NCI-H345 treated with DMSO at 0.1 percent for 48 hours (cell line): ENCODE measurements around the gene ABHD11.
"Not testable (repeated sequence)": the region's sequence is repeated elsewhere in the genome, so short reads cannot be mapped to it uniquely, and the experiment has no call there.

Experiments
- DNase-seq: peaks from one replicate; lab custom pipeline; 2025; ENCODE audit not compliant: unreplicated experiment; lab: John Stamatoyannopoulos, UW

Gene ABHD11, protein sequence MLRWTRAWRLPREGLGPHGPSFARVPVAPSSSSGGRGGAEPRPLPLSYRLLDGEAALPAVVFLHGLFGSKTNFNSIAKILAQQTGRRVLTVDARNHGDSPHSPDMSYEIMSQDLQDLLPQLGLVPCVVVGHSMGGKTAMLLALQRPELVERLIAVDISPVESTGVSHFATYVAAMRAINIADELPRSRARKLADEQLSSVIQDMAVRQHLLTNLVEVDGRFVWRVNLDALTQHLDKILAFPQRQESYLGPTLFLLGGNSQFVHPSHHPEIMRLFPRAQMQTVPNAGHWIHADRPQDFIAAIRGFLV

DNA sequence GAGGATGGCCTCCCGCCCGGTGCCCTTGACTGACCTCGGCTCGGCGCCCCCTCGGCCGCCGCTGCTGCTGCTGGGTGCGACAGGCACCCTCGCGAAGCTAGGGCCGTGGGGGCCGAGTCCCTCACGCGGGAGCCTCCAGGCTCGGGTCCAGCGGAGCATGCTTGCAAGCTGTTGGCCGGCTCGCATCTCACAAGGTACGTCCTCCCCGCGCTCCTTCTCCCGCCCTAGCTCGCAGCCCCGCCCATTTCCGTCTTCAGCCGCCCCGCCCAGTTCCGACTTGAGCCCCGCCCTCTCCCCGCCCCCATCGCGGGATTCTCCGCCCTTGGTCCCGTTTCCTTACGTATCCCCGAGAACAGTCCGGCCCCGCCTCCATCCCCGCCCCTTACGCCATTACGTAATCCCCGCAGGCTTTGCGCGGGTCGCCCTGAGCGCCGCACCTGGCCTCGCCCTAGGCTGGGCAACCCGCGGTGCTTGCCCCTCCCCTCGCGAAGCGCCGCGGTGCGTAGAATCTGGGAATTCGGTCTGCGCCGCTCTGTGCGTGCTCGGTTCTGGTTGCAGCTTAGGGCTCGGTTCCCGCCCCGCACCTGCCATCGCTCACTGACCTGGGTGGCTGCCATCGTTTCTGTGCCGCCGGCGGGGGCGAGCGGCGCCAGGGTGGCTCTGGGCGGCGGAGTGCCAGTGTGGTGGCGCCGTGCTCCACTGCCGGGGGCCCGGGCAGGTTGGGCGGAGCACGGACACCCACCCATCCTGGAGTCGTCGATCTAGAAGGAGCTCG, at the start of gene ABHD11:
ABHD11 (minus strand) TSS at position 191 of the 775 bp plus-strand sequence; CDS start at position 159, 32 bp downstream.
- DNase-seq, result peak; percentile 94

DNA sequence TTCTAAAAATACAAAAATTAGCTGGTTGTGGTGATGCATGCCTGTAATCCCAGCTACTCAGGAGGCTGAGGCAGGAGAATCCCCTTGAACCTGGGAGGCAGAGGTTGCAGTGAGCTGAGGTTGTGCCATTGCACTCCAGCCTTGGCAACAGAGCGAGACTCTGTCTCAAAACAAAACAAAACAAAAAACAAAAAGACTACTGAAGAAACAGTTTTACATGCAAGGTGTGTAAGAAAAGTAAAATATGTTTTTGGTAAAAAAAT, 49.1 kb upstream of the ABHD11 start:
- not testable (repeated sequence) for DNase-seq

DNA sequence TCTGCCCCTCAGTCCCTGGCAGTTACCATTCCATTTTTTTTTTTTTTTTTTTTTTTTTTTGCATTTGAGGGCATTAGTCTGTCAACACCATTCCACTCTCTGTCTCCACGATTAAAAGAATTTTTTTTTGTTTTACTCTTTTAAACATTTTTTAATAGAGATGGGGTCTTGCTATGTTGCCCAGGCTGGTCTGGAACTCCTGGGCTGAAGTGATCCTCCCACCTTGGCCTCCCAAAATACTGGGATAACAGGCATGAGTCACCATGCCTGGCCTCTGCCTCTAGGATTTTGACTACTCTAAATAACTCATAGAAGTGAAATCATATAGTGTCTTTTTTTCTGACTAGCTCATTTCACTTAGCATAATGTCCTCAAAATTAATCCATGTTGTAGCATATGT, 48.0 kb upstream of the ABHD11 start:
- DNase-seq, result no peak

DNA sequence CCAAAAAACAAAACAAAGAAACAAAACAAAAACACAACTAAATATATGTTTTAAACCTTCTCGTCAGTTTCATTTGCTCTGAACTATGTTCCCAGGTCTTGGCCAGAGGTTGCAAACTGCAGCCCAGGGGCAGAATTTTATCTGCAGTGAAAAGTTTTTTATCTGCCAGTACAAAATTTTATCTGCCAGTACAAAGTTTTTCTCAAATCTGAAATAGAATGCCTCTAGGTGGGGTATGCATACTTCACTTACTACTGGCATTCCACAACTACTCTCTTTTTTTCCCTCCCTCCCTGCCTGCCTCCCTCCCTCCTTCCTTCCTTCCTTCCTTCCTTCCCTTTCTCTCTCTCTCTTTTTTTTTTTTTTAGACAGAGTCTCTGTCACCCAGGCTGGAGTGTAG, 40.9 kb upstream of the ABHD11 start:
- no peak for DNase-seq

DNA sequence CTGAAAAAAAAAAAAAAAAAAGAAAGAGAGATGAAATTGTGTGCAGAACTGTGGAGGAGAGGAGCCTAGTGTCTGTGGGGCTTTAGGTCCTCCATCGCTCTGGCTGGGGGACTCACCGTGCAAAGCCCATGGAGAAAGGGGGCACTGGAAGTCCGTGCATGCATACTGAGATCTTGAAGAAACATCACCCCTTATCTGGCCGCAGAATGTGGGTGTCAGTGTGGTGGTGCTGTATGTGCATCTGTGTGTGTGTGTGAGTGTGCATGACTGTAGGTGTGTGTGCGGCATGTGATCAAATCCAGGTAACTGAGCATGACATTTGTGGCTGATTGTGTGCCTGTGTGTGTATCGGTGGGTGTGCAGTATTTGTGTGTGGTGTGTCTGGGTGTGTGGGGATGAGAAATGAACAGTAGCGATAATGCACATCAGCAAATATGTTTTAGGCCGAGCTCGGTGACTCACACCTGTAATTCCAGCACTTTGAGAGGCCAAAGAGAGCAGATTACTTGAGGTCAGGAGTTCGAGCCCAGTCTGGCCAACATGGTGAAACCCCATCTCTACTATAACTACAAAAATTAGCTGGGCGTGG, 40.3 kb upstream of the ABHD11 start:
- no peak for DNase-seq

DNA sequence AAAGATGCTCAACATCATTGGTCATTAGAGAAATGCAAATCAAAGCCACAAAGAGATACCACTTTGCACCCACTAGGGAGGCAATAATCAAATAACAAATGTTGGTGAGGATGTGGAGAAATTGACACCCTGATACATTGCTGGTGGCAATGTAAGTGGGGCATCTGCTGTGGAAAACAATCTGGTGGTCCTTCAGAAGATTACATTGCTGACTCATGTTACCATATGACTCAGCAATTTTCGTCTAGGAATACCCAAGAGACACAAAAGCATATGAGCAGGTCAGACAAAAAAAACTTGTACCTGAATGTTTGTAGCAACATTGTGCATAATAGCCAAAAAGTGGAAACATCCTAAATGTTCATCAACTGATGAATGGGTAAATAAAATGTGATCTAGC, 36.3 kb upstream of the ABHD11 start:
- DNase-seq, result no peak

DNA sequence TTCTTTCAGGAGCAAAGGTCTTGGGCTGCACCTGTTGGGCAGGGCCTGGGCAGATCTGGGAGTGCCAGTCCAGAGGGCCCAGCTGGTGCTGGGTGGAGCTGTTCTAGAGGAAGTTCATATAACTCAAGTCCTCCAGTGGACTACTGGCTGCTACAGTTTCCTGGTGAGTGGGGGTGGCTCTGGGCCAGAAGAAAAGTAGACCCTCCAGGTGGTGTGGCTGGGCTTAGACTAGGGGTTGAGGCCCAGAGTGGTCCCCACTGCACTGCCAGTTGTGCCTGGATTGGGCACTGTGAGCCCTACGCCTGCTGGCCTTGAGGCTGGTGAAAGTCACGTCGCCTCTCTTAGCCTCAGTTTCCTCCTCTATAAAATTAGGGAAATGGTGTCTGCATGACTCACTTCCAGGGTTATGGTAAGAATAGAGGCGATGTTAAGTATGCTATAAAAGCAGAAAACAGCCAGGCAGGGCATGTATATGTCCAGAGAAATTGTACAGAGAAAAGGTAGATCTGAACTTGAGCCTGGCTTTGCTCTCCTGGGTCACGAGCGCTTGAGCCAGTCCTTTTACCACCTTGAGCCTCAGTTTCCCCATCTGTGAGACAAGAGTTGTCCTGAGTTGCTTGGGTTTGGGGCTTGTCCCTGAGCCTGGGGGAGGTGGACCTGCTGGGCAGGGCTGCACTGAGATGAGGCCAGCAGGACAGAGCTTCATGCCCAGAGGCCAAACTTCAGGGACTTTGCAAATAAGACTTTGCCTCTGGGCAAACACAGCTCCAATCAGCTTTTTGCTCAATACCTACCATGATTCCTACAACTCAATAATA, 35.3 kb upstream of the ABHD11 start:
- DNase-seq, result no peak

DNA sequence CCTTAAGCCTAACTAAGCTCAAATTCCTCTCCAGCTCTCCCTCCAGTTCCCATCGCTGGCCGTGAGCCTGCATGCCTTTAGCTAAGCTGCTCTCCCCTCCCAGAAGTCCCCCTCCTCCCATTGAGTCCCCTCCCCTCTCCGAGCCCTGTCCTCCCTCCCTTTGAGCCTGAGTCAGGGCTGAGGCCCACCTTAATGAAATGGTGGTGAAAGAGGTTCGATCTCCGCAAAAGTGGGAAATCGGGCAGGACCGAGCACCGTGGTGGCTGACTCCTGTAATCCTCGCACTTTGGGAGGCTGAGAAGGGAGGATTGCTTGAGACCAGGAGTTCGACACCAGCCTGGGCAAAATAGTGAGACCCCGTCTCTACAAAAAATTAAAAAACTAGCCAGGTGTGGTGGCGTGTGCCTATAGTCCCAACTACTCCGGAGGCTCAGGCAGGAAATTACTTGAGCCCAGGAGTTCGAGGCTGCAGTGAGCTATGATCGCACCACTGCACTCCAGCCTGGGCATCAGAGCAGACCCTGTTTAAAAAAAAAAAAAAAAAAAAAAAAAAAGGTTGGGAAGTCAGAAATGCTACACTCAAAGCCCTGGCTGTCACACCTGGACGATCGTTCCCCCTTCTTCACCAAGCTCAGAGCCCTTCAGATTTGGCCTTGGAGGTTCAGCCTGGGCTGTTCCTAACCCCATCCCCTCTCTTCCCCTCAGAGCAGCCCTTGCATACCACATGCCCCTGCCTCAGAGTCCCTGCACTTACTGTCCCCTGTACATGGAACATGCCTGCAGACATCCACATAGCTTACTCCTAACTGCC, 32.5 kb upstream of the ABHD11 start:
- DNase-seq, result no peak

DNA sequence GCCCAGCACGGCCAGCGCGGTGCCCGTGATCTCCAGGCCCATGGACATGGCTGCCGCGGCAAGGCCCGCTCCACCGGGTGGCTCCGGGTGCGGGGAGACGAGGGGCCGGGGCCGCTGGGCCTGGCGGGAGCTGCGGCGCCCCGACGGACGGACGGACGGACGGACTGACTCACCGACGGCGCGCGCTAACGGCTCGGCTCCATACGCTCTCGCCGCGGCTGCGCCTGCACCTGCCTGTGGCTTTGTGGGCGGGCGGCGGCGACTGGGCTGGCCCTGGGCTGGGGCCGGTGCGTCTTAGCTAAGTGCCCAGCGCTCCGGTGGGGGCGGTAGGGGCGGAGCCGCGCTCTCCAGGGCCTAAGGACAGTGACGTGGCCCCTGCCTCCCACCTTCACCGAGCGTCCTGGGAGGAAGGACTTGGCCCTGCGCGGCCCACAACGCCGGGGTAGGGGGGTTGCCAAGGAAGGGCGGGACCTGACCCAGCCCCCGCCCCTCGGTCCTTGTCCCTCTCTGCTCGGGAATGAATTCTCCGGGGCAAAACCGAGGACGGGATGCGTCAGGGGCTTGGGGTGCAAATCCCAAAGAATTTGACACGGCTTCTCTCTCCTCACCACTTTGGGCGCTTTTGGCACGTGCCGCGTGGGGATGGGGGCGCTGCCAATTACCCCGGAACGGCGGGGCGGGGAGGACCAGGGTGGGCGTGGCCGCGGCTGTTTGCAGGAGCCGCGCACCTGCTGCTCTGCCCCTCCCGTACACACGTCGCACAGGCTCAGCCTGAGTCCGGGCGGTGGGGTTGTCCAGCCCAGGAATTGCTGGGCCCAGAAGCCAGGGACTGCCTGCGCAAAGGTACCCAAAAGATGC, 31.6 kb upstream of the ABHD11 start, which contains the start of gene CLDN3:
CLDN3 (minus strand) TSS at position 269 of the 858 bp plus-strand sequence; CDS start at position 48, 221 bp downstream.
- peak; percentile 77 for DNase-seq

DNA sequence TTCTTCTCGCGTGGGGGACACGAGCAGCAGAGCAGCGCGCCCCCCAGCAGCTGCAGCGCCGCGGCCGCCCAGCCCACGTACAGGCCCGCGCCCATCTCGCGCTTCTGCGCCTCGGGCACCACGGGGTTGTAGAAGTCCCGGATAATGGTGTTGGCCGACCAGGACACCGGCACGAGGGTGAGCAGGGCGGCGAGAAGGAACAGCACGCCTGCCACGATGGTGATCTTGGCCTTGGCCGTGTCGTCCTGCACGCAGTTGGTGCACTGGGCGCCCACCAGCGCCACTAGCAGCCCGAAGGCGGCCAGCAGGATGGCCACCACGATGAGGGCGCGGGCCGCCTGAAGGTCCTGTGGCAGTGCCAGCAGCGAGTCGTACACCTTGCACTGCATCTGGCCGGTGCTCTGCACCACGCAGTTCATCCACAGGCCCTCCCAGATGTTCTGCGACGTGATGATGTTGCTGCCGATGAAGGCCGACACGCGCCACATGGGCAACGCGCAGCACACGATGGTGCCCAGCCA, 30.9 kb upstream of the ABHD11 start:
- no peak for DNase-seq

DNA sequence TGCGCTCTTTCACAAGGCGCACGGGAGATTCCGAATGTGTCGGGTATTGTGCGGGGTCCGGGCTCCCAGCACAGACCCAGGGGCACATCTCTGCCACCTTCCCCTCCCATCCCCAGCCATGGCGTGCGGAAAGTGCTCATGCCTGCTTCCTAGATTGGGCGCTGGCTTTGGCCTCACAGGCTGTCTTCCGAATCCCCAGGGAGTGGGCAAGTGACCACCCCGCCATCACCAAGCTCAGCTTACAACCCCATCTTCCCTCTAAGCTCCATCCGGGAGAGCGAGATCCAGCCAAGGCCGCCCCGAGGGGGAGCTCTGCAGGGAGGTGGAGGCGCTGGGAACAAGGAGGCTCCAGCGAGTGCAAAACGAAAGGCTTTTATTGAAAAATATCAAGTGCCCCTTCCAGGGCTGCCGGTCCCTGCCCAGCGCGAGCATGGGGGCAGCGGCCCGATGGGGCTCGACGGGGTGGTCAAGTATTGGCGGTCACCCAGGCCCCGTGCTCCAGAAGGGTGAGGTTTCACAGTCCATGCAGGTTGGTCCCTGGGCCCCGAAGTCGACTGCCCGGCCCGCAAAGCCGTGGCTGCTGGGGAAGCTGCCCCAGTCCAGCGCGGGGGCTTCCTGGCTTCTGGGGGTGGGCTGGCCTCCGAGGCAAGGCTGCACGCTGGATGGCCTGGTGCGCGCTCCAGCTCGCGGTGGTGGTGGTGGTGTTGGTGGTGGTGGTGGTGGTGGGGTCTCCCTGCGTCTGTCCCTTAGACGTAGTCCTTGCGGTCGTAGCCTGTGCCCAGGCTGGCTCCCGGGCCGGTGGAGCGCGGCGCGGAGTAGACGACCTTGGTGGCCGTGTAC, 30.3 kb upstream of the ABHD11 start:
- DNase-seq, result no peak

DNA sequence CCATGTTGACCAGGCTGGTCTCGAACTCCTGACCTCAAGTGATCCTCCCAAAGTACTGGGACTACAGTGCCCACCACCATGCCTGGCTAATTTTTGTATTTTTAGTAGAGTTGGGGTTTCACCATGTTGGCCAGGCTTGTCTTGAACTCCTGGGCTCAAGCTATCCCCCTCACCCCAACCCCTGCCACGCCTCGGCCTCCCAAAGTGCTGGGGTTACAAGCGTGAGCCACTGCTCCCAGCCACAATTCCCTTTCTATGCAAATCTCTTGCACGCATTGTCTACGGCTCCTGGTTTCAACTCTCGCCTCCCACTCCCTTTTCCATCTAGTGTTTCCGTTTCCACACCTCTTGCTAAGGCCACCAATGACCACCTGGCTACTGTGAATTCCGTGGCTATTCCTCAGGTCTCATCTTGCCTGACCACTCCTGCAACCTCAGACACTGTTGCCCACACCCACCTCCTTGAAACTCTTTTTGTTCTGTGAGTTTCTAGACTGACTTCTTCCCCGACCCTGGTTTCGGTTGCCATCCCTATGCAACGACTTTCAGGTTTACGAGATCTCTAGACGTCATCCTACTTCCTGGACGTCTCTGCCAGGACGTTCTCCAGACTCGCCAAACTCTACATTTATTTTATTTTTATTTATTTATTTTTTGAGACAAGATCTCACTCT, 28.1 kb upstream of the ABHD11 start:
- DNase-seq, result no peak

DNA sequence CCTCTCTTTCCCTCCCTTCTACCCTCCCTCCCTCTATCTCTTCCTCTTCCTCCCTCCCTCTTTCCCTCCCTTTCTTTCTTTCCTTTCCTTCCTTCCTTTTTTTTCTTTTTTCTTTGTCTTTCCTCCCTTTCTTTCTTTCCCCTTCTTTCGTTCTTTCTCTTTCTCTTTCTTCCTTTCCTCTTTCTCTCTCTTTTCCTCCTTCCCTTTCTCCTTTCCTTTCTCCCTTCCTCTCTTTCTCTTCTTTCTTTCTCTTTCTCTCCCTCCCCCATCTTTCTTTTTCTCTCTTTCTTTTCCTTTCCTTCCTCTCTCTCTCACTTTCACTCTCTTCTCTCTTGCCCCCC, 24.0 kb upstream of the ABHD11 start:
- DNase-seq, result no peak

DNA sequence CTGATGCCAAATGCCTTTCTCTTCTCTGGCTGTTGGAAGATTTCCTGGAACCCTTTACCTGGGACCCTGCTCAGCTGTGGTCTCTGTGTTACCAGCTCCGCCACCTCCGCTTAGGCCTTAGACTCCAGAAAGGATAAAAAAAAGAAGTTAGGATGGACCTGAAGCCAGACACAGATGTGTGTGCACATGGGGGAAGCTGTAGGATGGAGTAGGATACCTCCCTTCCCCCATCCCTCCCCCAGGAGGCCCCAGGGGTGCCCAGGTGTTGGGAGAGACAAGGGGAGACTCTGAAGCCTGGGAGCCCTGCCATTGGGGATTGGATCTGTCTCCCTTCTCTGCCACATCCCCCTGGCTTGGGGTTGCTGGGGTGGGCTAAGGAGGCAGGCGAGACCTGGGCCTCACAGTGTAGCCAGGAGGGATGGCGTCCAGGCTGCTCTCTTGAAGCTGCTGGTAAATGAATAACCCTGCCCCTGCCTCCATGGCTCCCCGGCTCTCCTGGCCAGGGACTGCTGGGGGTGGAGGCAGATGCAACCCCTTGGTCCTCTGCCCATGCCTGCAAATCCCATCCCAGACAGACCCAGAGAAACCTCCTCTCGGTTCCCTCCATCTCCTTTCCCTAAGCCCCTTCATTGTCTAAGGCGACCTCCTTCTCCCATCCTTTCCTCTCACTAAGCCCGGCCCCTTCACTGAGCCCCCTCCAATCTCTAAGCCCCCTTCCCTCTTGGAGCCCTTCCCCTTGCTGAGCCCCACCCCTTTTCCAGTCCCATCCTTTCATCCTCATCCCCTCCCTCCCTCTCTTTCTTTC, 23.5 kb upstream of the ABHD11 start:
- DNase-seq, result no peak

DNA sequence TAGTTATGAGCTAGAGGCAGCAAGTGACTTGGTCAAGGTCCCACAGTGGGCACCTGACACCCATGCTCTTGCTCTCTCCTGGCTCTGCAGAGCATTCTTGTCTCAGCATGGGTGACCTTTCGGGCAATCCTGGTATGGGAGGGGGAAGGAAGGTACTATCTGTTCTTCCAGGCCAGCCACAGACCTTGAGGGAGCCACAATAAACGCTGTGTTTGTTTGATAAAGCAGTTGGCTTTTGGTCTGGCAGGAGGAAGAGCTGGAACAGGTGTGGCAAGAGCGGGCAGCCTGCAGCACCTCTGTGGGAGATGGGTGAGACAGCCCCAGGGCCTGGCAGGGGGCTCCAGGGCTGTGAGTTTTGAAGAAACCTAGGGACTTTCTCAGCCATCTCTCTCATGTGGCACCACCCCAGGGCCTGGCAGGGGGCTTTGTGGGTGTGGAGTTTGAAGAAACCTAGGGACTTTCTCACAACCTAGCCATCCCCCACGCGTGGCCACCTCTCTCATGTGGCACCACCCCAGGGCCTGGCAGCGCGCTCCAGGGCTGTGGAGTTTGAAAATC, 20.1 kb upstream of the ABHD11 start:
- no peak for DNase-seq

DNA sequence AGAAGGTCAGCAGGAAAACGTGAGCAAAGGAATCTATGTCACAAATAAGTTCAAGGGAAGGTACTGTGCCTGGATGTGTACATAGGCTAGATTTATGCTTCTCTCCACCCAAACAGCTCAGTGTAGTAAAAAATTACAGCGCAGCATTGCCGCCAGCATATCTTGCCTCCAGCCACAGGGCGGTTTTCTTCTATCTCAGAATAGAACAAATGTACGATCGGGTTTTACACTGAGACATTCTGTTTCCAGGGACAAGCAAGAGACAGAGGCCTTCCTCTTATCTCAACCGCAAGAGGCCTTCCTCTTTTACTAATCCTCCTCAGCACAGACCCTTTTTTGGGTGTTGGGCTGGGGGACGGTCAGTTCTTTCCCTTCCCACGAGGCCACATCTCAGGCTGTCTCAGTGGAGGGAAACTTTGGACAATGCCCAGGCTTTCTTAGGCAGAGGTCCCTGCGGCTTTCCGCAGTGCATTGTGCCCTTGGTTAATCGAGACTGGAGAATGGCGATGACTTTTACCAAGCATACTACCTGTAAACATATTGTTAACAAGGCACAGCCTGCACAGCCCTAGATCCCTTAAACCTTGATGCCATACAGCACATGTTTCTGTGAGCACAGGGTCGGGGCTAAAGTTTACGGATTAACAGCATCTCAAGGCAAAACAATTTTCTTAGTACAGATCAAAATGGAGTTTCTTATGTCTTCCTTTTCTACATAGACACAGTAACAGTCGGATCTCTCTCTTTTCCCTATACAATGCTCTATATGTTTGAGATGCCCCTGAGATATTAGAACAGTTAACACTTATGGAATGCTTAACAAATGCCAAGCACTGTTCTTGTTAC, 11.6 kb upstream of the ABHD11 start:
- DNase-seq, result no peak
